Measurements from ENCODE around the gene EXOC4. TPM values are rescaled to one million over a fixed set of nuclear protein-coding genes. Genes with fewer than 3 reads are reported as not detected.

The EXOC4 gene
- total RNA-seq, 4 donors from 2014 or later = 30.7 to 62.4 (median 40.4) TPM

DNA sequence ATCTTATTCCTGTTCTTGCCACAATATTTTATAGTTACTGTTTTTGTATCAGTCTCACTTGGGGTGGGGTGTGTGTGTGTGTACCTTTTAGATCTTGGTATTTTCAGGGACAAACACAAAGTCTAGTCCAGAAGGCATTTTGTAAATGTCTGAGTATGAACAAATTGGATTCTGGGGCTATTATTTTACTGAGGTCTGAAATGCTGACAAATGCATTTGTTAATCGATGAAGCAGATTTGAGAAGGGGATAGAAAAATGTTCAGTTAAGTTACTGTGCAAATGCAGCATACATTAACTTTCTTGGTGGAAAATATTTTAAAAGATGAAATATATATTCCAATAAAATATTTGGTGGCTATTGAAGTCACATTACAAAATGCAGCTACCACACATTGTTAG lies 267.4 kb downstream of the EXOC4 start:
- no peaks in the 10 kb centered on the region for H3K4me1 ChIP-seq
- 87 to 93% methylated on average over 1 of the region's 1 CpG for WGBS, 2 donors
- H3K36me3 ChIP-seq = no peaks in the 10 kb centered on the region
- no peak overlapping the region for H3K4me3 ChIP-seq
- no peaks in the 10 kb centered on the region for H3K27me3 ChIP-seq
- H3K27ac ChIP-seq = no peak overlapping the region
- no peaks in the 10 kb centered on the region for H3K9me3 ChIP-seq
- intact Hi-C loops (cut with DNase I) = no loop called here
- no peak for DNase-seq
- TF ChIP-seq, protein P1, sequence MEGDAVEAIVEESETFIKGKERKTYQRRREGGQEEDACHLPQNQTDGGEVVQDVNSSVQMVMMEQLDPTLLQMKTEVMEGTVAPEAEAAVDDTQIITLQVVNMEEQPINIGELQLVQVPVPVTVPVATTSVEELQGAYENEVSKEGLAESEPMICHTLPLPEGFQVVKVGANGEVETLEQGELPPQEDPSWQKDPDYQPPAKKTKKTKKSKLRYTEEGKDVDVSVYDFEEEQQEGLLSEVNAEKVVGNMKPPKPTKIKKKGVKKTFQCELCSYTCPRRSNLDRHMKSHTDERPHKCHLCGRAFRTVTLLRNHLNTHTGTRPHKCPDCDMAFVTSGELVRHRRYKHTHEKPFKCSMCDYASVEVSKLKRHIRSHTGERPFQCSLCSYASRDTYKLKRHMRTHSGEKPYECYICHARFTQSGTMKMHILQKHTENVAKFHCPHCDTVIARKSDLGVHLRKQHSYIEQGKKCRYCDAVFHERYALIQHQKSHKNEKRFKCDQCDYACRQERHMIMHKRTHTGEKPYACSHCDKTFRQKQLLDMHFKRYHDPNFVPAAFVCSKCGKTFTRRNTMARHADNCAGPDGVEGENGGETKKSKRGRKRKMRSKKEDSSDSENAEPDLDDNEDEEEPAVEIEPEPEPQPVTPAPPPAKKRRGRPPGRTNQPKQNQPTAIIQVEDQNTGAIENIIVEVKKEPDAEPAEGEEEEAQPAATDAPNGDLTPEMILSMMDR (IDR thresholded peaks at IDR 0.05) = no peak
- no peak for TF ChIP-seq POLR2A (IDR thresholded peaks at IDR 0.05)

DNA sequence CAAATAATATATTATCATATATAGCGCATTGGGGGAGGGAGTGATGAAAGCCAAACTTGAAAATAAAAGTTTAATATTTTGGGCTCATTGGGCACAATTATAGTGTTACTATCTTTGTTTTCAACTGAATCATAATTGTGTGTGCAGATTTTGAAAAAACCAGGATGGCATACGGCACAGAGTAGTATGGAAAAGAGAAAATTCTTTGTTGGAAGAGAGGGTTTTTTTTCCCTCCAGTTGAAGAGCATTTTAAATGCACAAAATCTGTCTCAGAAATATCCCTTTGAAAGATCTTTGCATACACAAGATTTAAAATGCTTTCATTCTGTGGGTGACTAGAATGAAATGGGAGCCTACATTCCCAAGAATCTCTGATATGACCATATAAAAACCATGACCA lies 269.6 kb downstream of the EXOC4 start:
- Histone ChIP-seq H3K27me3 (no peaks in the 10 kb centered on the region), H3K36me3 (no peaks in the 10 kb centered on the region), H3K27ac (no peak overlapping the region), H3K4me1 (no peaks in the 10 kb centered on the region), H3K9me3 (no peaks in the 10 kb centered on the region), H3K4me3 (no peak overlapping the region)
- intact Hi-C loops (cut with DNase I) = no loop called here
- no peak for DNase-seq
- TF ChIP-seq, protein P1 (IDR thresholded peaks at IDR 0.05) = no peak
- TF ChIP-seq POLR2A (IDR thresholded peaks at IDR 0.05) = no peak
- WGBS, 2 donors = 91 to 93% methylated on average over 2 of the region's 2 CpGs

DNA sequence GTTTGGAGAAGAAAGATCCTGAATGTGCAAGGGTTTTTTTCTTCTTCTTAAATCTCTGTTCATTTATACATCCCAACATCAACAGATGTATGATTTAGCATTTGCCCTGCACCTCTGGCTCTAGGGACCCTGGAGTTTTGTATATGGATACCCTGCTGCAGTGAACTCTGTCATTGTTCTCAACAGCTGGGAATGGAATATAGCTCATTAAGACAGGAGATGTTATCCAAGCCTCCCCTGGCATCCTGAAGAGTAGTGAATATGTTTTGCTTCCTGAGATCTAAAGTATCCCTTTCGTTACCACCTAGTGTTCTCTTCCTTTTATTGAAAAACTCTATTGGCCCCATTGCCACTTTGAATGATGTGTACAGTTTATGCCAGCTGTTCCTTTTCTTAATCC lies 275.9 kb downstream of the EXOC4 start:
- DNase-seq = no peak
- WGBS, 2 donors = 81 to 88% methylated on average over 1 of the region's 1 CpG
- Histone ChIP-seq H3K9me3 (no peaks in the 10 kb centered on the region), H3K27me3 (no peaks in the 10 kb centered on the region), H3K4me3 (no peak overlapping the region), H3K36me3 (no peaks in the 10 kb centered on the region), H3K27ac (no peak overlapping the region), H3K4me1 (no peaks in the 10 kb centered on the region)
- intact Hi-C loops (cut with DNase I) = no loop called here
- TF ChIP-seq, protein P1 (IDR thresholded peaks at IDR 0.05) = no peak
- TF ChIP-seq POLR2A (IDR thresholded peaks at IDR 0.05) = no peak

DNA sequence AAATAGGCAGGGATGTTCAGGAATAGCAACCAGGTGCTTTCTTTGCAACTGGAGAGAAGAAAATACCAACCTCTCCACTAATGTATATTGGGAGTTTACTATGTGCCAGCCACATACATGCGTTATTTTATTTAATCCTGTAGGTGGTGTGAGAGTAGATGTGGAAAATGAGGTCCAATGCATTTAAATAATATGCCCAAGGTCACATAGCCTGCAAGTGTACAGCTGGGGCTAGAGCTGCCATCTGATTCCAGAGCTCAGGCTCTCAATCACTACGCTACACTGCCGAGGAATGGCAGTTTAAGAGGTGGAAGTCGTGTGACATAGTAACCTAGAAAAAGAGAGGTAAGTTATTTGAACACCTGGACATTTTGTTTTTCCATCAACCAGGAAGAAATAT lies 277.0 kb downstream of the EXOC4 start:
- Histone ChIP-seq H3K4me1 (no peaks in the 10 kb centered on the region), H3K4me3 (no peak overlapping the region), H3K9me3 (no peaks in the 10 kb centered on the region), H3K36me3 (no peaks in the 10 kb centered on the region), H3K27ac (no peak overlapping the region), H3K27me3 (no peaks in the 10 kb centered on the region)
- intact Hi-C loops (cut with DNase I) = no loop called here
- 83 to 87% methylated on average over 4 of the region's 4 CpGs for WGBS, 2 donors
- no peak for DNase-seq
- no peak for TF ChIP-seq POLR2A (IDR thresholded peaks at IDR 0.05)

DNA sequence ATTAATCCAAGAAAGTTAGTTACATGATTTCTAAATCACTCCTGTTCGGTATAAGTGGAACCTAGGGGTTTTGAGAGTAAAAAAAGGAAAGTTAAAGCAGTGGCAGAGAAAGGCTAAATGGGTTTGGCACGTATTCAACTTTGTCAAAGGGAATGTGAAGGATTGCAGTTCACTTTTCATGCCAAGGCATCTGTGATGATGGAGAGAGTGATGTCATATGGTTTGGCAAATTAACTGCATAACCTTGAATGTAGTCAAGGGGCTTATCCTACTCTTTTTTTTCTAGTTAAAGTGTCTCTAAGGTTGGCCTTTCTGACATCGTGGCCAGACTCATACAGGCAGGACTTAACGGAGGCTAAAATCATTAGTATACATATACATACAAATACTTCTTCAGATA lies 277.8 kb downstream of the EXOC4 start:
- no peak for DNase-seq
- Histone ChIP-seq H3K9me3 (no peaks in the 10 kb centered on the region), H3K4me3 (no peak overlapping the region), H3K4me1 (no peaks in the 10 kb centered on the region), H3K27me3 (no peaks in the 10 kb centered on the region), H3K27ac (no peak overlapping the region), H3K36me3 (no peaks in the 10 kb centered on the region)
- intact Hi-C loops (cut with DNase I) = no loop called here
- TF ChIP-seq POLR2A (IDR thresholded peaks at IDR 0.05) = no peak
- TF ChIP-seq, protein P1 (IDR thresholded peaks at IDR 0.05) = no peak
- 64 to 83% methylated on average over 4 of the region's 4 CpGs for WGBS, 2 donors

DNA sequence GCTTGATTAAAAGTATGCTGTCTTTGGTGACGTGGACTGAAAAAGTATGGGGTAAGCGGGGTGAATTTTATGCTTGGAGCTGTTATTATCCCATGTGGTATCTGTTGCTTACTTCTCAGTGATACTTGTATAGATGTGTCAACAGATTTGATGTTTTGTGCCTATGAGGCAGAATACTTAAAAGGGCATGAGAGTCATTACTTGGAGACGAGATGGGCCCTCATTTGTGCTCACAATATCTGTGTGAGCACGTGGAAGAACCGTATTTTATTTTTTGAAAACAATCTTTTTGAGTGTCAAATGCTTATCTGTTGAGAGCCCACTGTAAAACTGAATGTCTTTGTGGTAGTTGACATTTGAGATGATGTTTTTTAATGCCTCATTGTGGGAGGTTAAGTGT lies 281.9 kb downstream of the EXOC4 start:
- TF ChIP-seq POLR2A (IDR thresholded peaks at IDR 0.05) = no peak
- TF ChIP-seq, protein P1 (IDR thresholded peaks at IDR 0.05) = no peak
- intact Hi-C loops (cut with DNase I) = no loop called here
- no peaks in the 10 kb centered on the region for H3K27me3 ChIP-seq
- H3K36me3 ChIP-seq = no peaks in the 10 kb centered on the region
- H3K4me1 ChIP-seq = no peaks in the 10 kb centered on the region
- no peak overlapping the region for H3K27ac ChIP-seq
- no peaks in the 10 kb centered on the region for H3K9me3 ChIP-seq
- WGBS, 2 donors = 97 to 98% methylated on average over 5 of the region's 5 CpGs
- DNase-seq = no peak
- no peak overlapping the region for H3K4me3 ChIP-seq
